ENCODE measurements around the gene HORMAD1. TPM values are rescaled to one million over a fixed set of nuclear protein-coding genes. Genes with fewer than 3 reads are reported as not detected.

Gene HORMAD1
- total RNA-seq, 4 donors from 2014 or later, result 0.33 to 0.58 TPM; not detected in 2

DNA sequence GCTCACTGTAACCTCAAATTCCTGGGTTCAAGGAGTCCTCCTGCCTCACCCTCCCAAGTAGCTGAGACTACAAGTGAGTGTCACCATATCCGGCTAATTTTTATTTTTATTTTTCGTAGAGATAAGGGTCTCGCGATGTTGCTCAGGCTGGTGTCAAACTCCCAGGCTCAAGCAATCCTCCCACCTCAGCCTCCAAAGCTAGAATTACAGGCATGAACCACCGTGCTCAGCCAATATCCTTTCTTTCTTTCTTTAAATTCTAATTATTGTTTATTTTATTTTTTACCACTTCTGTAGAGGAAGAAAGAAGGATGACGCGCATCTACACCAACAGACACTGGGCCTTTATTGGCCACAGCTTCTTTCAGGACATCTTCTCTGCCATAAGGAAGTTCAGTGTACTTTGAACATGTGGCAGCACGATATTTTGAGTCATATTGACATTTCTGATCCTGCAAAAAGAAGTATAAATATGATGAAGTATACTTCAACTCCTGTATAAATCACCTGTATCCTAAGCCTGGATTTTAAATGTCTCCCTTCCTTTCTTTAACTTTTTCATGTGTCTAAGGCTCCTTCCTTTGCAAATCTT is 29.1 kb upstream of the HORMAD1 start:
- H3K4me1 ChIP-seq, result no peaks in the 10 kb centered on the region
- H3K4me3 ChIP-seq, result no peak overlapping the region
- no peak overlapping the region for H3K27ac ChIP-seq (replicated peaks in 1 of 4)
- no peak for DNase-seq (ENCODE audit: extremely low spot score)
- TF ChIP-seq EP300 (IDR thresholded peaks at IDR 0.05), result no peak
- no peak for TF ChIP-seq POLR2AphosphoS5 (IDR thresholded peaks at IDR 0.05)
- TF ChIP-seq POLR2A (IDR thresholded peaks at IDR 0.05; ENCODE audit: low read depth), result no peak
- TF ChIP-seq, protein P1, sequence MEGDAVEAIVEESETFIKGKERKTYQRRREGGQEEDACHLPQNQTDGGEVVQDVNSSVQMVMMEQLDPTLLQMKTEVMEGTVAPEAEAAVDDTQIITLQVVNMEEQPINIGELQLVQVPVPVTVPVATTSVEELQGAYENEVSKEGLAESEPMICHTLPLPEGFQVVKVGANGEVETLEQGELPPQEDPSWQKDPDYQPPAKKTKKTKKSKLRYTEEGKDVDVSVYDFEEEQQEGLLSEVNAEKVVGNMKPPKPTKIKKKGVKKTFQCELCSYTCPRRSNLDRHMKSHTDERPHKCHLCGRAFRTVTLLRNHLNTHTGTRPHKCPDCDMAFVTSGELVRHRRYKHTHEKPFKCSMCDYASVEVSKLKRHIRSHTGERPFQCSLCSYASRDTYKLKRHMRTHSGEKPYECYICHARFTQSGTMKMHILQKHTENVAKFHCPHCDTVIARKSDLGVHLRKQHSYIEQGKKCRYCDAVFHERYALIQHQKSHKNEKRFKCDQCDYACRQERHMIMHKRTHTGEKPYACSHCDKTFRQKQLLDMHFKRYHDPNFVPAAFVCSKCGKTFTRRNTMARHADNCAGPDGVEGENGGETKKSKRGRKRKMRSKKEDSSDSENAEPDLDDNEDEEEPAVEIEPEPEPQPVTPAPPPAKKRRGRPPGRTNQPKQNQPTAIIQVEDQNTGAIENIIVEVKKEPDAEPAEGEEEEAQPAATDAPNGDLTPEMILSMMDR (IDR thresholded peaks at IDR 0.05), result no peak
- H3K9me3 ChIP-seq, result no peaks in the 10 kb centered on the region
- WGBS, result 93% methylated on average over 8 of the region's 8 CpGs
- intact Hi-C loops (cut with DNase I), result no loop called here
- peaks cover 0 to 18% (median 10%) of the 10 kb centered on the region in 4 donors for H3K36me3 ChIP-seq
- no peaks in the 10 kb centered on the region for H3K27me3 ChIP-seq

DNA sequence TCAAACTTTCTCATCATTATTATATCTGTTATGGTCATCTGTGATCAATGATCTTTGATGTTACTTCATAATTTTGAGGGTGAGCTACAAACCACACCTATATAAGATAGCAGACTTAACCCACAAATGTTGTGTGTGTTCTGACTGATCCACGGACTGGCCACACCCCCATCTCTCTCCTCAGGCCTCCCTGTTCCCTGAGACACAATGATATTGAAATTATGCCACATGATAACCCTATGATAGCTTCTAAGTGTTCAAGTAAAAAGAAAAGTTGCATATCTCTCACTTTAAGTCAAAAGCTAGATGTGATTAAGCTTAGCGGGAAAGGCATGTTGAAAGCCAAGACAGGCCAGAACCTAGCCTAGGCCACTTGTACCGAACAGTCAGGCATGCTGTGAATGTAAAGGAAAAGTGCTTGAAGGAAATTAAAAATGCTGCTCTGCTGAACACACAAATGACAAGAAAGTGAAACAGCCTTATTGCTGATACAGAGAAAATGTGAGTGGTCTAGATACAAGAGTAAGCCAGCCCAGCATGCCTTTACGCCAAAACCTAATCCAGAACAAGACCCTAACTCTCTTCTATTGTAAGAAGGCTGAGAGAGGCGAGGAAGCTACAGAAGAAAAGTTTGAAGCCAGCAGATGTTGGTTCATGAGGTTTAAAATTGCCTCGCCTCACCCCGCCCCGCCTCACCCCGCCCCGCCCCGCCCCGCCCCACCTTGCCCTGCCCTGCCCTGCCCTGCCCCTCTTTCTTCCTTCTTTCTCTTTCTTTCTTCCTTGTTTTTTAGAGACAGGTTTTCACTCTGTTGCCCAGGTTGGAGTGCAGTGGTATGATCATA is 28.4 kb upstream of the HORMAD1 start:
- Histone ChIP-seq H3K27ac (replicated peaks in 1 of 4) (no peak overlapping the region), H3K27me3 (no peaks in the 10 kb centered on the region), H3K9me3 (no peaks in the 10 kb centered on the region), H3K4me1 (no peaks in the 10 kb centered on the region), H3K36me3 (peaks cover 0 to 15% (median 10%) of the 10 kb centered on the region in 4 donors), H3K4me3 (no peak overlapping the region)
- TF ChIP-seq, protein P1 (IDR thresholded peaks at IDR 0.05), result no peak
- TF ChIP-seq POLR2AphosphoS5 (IDR thresholded peaks at IDR 0.05) (no peak), EP300 (IDR thresholded peaks at IDR 0.05) (no peak), POLR2A (IDR thresholded peaks at IDR 0.05; ENCODE audit: low read depth) (no peak)
- intact Hi-C loops (cut with DNase I), result no loop called here
- WGBS, result 93% methylated on average over 12 of the region's 12 CpGs
- DNase-seq (ENCODE audit: extremely low spot score), result no peak

DNA sequence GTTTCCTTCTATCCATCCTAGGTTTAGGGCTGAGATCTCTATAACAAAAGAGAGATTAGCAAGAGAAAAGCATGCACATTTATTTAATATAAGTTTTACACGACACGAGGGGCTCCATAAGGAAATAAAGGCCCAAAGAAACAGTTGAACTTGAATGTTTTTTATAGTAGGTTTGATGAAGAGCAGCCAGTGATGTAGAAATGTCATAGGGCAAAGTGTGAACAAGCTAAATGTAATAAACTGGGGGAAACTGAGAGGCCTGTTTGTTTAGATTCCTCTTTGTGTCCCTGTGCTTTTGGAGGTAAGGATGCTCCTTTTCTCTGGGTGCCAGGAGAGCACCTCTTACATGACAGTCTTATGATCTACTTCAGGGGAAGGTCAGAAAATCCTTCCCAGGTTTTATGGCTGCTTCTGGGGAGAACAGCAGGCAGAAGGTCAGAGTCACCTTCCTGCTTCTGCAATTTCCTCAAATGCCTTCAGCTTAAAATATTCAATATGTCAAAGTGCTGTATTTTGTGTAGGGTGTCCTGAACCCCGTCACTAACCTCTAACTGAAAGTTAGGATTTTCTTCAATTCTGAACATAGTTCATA is 9.5 kb upstream of the HORMAD1 start:
- H3K4me1 ChIP-seq, result no peaks in the 10 kb centered on the region
- H3K4me3 ChIP-seq, result no peak overlapping the region
- intact Hi-C loops (cut with DNase I), result no loop called here
- no peaks in the 10 kb centered on the region for H3K36me3 ChIP-seq
- TF ChIP-seq POLR2A (IDR thresholded peaks at IDR 0.05; ENCODE audit: low read depth), result no peak
- TF ChIP-seq, protein P1 (IDR thresholded peaks at IDR 0.05), result no peak
- TF ChIP-seq EP300 (IDR thresholded peaks at IDR 0.05), result no peak
- TF ChIP-seq POLR2AphosphoS5 (IDR thresholded peaks at IDR 0.05), result no peak
- DNase-seq (ENCODE audit: extremely low spot score), result peak; percentile 7
- no peaks in the 10 kb centered on the region for H3K9me3 ChIP-seq
- no peaks in the 10 kb centered on the region for H3K27me3 ChIP-seq
- 77% methylated on average over 3 of the region's 3 CpGs for WGBS
- no peak overlapping the region for H3K27ac ChIP-seq (replicated peaks in 1 of 4)

DNA sequence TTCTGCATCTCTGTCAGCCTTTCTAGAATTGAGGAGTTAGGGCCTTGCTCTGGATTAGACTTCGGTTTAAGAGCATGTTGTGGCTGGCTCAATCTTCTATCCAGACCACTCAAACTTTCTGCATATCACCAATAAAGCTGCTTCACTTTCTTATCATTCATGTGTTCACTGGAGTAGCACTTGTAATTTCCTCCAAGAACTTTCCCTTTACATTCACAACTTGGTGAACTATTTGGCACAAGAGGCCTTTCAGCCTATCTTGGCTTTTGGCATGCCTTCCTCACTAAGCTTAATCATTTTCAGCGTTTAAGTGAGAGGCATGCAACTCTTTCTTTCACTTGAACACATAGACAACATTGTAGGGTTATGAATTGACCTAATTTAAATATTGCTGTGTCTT is 3.6 kb upstream of the HORMAD1 start:
- intact Hi-C loops (cut with DNase I), result no loop called here
- Histone ChIP-seq H3K27ac (replicated peaks in 1 of 4) (no peak overlapping the region), H3K27me3 (no peaks in the 10 kb centered on the region), H3K4me3 (no peak overlapping the region), H3K9me3 (no peaks in the 10 kb centered on the region), H3K4me1 (no peaks in the 10 kb centered on the region), H3K36me3 (no peaks in the 10 kb centered on the region)
- TF ChIP-seq, protein P1 (IDR thresholded peaks at IDR 0.05), result no peak
- TF ChIP-seq EP300 (IDR thresholded peaks at IDR 0.05) (no peak), POLR2AphosphoS5 (IDR thresholded peaks at IDR 0.05) (no peak), POLR2A (IDR thresholded peaks at IDR 0.05; ENCODE audit: low read depth) (no peak)
- WGBS, result 90% methylated on average over 2 of the region's 2 CpGs
- peak; percentile 64 for DNase-seq (ENCODE audit: extremely low spot score)
